IMR-90 (cell line): Measurements from ENCODE around the gene FOXN3. TPM values are rescaled to one million over a fixed set of nuclear protein-coding genes. Genes with fewer than 3 reads are reported as not detected.

ENCODE experiments used
- ATAC-seq: fragments of 200-7000 bp; cut with Tn5 transposase; 2 replicates; pipeline ENCODE4 v1.9.1; 2020; ENCODE audit warnings: low read depth, mild to moderate bottlenecking, moderate library complexity
- BruUV-seq: library from RNA; stranded (reverse); fragments of 400-500 nt; replicated peaks from 2 replicates; lab custom pipeline; 2021; lab: Mats Ljungman, UMichigan
- CTCF ChIA-PET: fragments of 300-600 bp; formaldehyde crosslinking; extraction: SDS; loops from one replicate; lab custom pipeline; 2021; ENCODE audit warnings: antibody characterized with exemption; lab: Yijun Ruan, JAX
- POLR2A ChIA-PET: fragments of 300-600 bp; sonication (Branson Sonifier 250); formaldehyde crosslinking; loops from one replicate; lab custom pipeline; 2022; ENCODE audit warnings: antibody characterized with exemption; ENCODE audit not compliant: unreplicated experiment; lab: Charles Lee
- DNase-seq: peaks from one replicate; pipeline ENCODE4 v3.0.0; 2013
- H2AFZ ChIP-seq: replicated peaks from 2 replicates; pipeline ENCODE3; 2013; ENCODE audit warnings: low read length, mild to moderate bottlenecking; ENCODE audit not compliant: poor library complexity
- H2AK5ac ChIP-seq: 2 replicates; pipeline ENCODE4 v1.6.1; 2013; ENCODE audit warnings: low read depth, low read length, inconsistent platforms
- H2AK9ac ChIP-seq: replicated peaks from 2 replicates; pipeline ENCODE3; 2013; ENCODE audit warnings: mild to moderate bottlenecking, low read depth, low read length, moderate library complexity; ENCODE audit not compliant: poor library complexity
- H2BK120ac ChIP-seq: 2 replicates; pipeline ENCODE4 v1.6.1; 2013; ENCODE audit warnings: low read depth, low read length, inconsistent platforms
- H2BK15ac ChIP-seq: 3 replicates; pipeline ENCODE4 v1.6.1; 2013; ENCODE audit warnings: low read depth, low read length, inconsistent platforms
- H2BK20ac ChIP-seq: 2 replicates; pipeline ENCODE4 v1.6.1; 2013; ENCODE audit warnings: low read depth, mild to moderate bottlenecking, inconsistent platforms, low read length, moderate library complexity
- H2BK5ac ChIP-seq: 2 replicates; pipeline ENCODE4 v1.6.1; 2013; ENCODE audit warnings: mild to moderate bottlenecking, low read depth, low read length, inconsistent platforms; ENCODE audit not compliant: poor library complexity, severe bottlenecking
- H3K14ac ChIP-seq: replicated peaks from 2 replicates; pipeline ENCODE4 v1.6.1; 2013; ENCODE audit warnings: low read depth, low read length, inconsistent platforms
- H3K18ac ChIP-seq: 2 replicates; pipeline ENCODE4 v1.6.1; 2013; ENCODE audit warnings: low read depth, low read length, control low read depth
- H3K23ac ChIP-seq: 2 replicates; pipeline ENCODE4 v1.6.1; 2013; ENCODE audit warnings: low read depth, low read length, inconsistent platforms
- H3K27ac ChIP-seq: 2 replicates; pipeline ENCODE4 v1.5.1; 2013; ENCODE audit warnings: mild to moderate bottlenecking, control low read depth, low read length; ENCODE audit not compliant: insufficient read depth
- H3K27me3 ChIP-seq: 2 replicates; pipeline ENCODE4 v1.6.1; 2013; ENCODE audit warnings: low read length; ENCODE audit not compliant: control insufficient read depth, insufficient read depth
- H3K36me3 ChIP-seq: 2 replicates; pipeline ENCODE4 v1.6.1; 2013; ENCODE audit warnings: low read length, mixed read lengths; ENCODE audit not compliant: control insufficient read depth, insufficient read depth
- H3K4ac ChIP-seq: 2 replicates; pipeline ENCODE4 v1.6.1; 2013; ENCODE audit warnings: low read depth, low read length, inconsistent platforms
- H3K4me1 ChIP-seq: 2 replicates; pipeline ENCODE4 v1.6.1; 2013; ENCODE audit warnings: low read length, mixed read lengths; ENCODE audit not compliant: control insufficient read depth, insufficient read depth
- H3K4me2 ChIP-seq: 2 replicates; pipeline ENCODE4 v1.6.1; 2013; ENCODE audit warnings: low read depth, mild to moderate bottlenecking, control low read depth, low read length, moderate library complexity
- H3K4me3 ChIP-seq: 2 replicates; pipeline ENCODE4 v1.5.1; 2013; ENCODE audit warnings: low read depth, mild to moderate bottlenecking, control low read depth, low read length, moderate library complexity; ENCODE audit not compliant: insufficient read depth
- H3K56ac ChIP-seq: 2 replicates; pipeline ENCODE4 v1.6.1; 2013; ENCODE audit warnings: low read length, inconsistent platforms; ENCODE audit not compliant: insufficient read depth; ENCODE audit errors: extremely low read depth
- H3K79me1 ChIP-seq, 2 experiments: 2 replicates each; pipeline ENCODE4 v1.6.1; 2013; ENCODE audit warnings: low read length in 2 of 2, inconsistent platforms in 1 of 2, low read depth in 1 of 2
- H3K9ac ChIP-seq: 2 replicates; pipeline ENCODE4 v1.6.1; 2013; ENCODE audit warnings: low read depth, low read length, control low read depth
- H3K9me1 ChIP-seq: 2 replicates; pipeline ENCODE4 v1.6.1; 2013; ENCODE audit warnings: low read length, inconsistent platforms; ENCODE audit not compliant: insufficient read depth
- H3K9me3 ChIP-seq: 2 replicates; pipeline ENCODE4 v1.6.1; 2013; ENCODE audit warnings: low read length; ENCODE audit not compliant: control insufficient read depth, insufficient read depth
- H4K20me1 ChIP-seq: 2 replicates; pipeline ENCODE4 v1.6.1; 2013; ENCODE audit warnings: low read length, inconsistent platforms; ENCODE audit not compliant: insufficient read depth
- H4K5ac ChIP-seq: 2 replicates; pipeline ENCODE4 v1.6.1; 2013; ENCODE audit warnings: mild to moderate bottlenecking, low read depth, low read length, control low read depth
- H4K8ac ChIP-seq, 2 experiments: 2 replicates each; pipeline ENCODE4 v1.6.1; 2013; ENCODE audit warnings: low read depth in 2 of 2, low read length in 2 of 2, control low read depth in 1 of 2, inconsistent platforms in 1 of 2
- H4K91ac ChIP-seq: 2 replicates; pipeline ENCODE4 v1.6.1; 2013; ENCODE audit warnings: low read depth, low read length, inconsistent platforms; ENCODE audit not compliant: insufficient read depth
- BHLHE40 ChIP-seq: fragments of 150-350 bp; IDR thresholded peaks from 2 replicates; pipeline ENCODE4 v1.6.1; 2016; ENCODE audit warnings: mild to moderate bottlenecking, low read depth, low read length
- CEBPB ChIP-seq: IDR thresholded peaks from 2 replicates; pipeline ENCODE4 v1.6.1; 2012; ENCODE audit warnings: low read depth, low read length, improper control_type of control experiment
- CHD1 ChIP-seq: IDR thresholded peaks from 2 replicates; pipeline ENCODE4 v1.6.1; 2012; ENCODE audit warnings: low read depth, low read length, improper control_type of control experiment
- CTCF ChIP-seq: conservative IDR thresholded peaks from 2 replicates; pipeline ENCODE4 v1.5.1; 2012; ENCODE audit warnings: mild to moderate bottlenecking, low read depth, low read length, improper control_type of control experiment
- ELK1 ChIP-seq: fragments of 150-350 bp; IDR thresholded peaks from 2 replicates; pipeline ENCODE4 v1.6.1; 2016; ENCODE audit warnings: low read depth, mild to moderate bottlenecking, low read length, moderate library complexity, borderline replicate concordance
- FOS ChIP-seq: fragments of 150-350 bp; IDR thresholded peaks from 2 replicates; pipeline ENCODE4 v1.6.1; 2016; ENCODE audit warnings: low read depth, low read length
- MAFK ChIP-seq: IDR thresholded peaks from 2 replicates; pipeline ENCODE4 v1.6.1; 2012; ENCODE audit warnings: low read depth, low read length, improper control_type of control experiment
- MAZ ChIP-seq: IDR thresholded peaks from 2 replicates; pipeline ENCODE4 v1.6.1; 2012; ENCODE audit warnings: low read depth, mild to moderate bottlenecking, low read length, improper control_type of control experiment, moderate library complexity, borderline replicate concordance
- MXI1 ChIP-seq: IDR thresholded peaks from 2 replicates; pipeline ENCODE4 v1.6.1; 2012; ENCODE audit warnings: low read depth, mild to moderate bottlenecking, low read length, moderate library complexity, borderline replicate concordance
- NFE2L2 ChIP-seq: fragments of 150-350 bp; IDR thresholded peaks from 2 replicates; pipeline ENCODE4 v1.6.1; 2016; ENCODE audit warnings: low read depth, mild to moderate bottlenecking, low read length
- RAD21 ChIP-seq: IDR thresholded peaks from 2 replicates; pipeline ENCODE4 v1.6.1; 2012; ENCODE audit warnings: low read length, improper control_type of control experiment
- RCOR1 ChIP-seq: IDR thresholded peaks from 2 replicates; pipeline ENCODE4 v1.6.1; 2012; ENCODE audit warnings: mild to moderate bottlenecking, low read length, improper control_type of control experiment; ENCODE audit not compliant: insufficient replicate concordance
- RFX5 ChIP-seq: IDR thresholded peaks from 2 replicates; pipeline ENCODE4 v1.8.0; 2012; ENCODE audit warnings: low read depth, mild to moderate bottlenecking, low read length, moderate library complexity
- SMC3 ChIP-seq: fragments of 150-350 bp; IDR thresholded peaks from 2 replicates; pipeline ENCODE4 v1.6.1; 2016; ENCODE audit warnings: low read depth, mild to moderate bottlenecking, antibody characterized with exemption, low read length, moderate library complexity
- USF2 ChIP-seq: fragments of 150-350 bp; IDR thresholded peaks from 2 replicates; pipeline ENCODE4 v1.6.1; 2017; ENCODE audit warnings: mild to moderate bottlenecking, antibody characterized with exemption, low read length, low read depth
- WGBS, 2 experiments: methylation state at CpG; one replicate each; pipeline versions ENCODE4 v1.1.5 to v1.1.7; 2013; ENCODE audit warnings: missing lambda C conversion rate in 2 of 2; ENCODE audit not compliant: insufficient read length in 1 of 2; ENCODE audit errors: extremely low coverage in 2 of 2; 5-methylcytosine and 5-hydroxymethylcytosine counted together
- dilution Hi-C: fragments of 300-500 bp; cut with HindIII; formaldehyde crosslinking; loops from one replicate; pipeline ENCODE4 v1.14.3; 2018; ENCODE audit warnings: low sequenced_read_pairs; ENCODE audit not compliant: unreplicated experiment
- in situ Hi-C: fragments of 300-500 bp; cut with MboI; formaldehyde crosslinking; loops from 3 replicates; pipeline ENCODE4 v1.14.3; 2019; ENCODE audit warnings: low sequenced_read_pairs, inconsistent platforms, mixed read lengths
- intact Hi-C: fragments of 100-400 bp; cut with micrococcal nuclease; formaldehyde crosslinking; loops from 2 replicates; pipeline ENCODE4 v1.10.0; 2022
- polyA plus RNA-seq, 3 experiments: library from polyadenylated mRNA; depleted of rRNA; stranded (reverse); fragments of >200 nt; gene quantifications; 2 replicates each; pipeline ENCODE4 v1.2.3, GENCODE V29; 2012; ENCODE audit warnings: low replicate concordance in 1 of 3
- total RNA-seq: library from RNA; depleted of rRNA; stranded (reverse); fragments of >200 nt; gene quantifications from 2 replicates; pipeline ENCODE4 v1.2.3, GENCODE V29; 2012

FOXN3 gene
- total and polyA plus RNA-seq, 2 of the 4 experiments (the other 2 are of a cell fraction) = 22.6 to 33.7 TPM

- no peak for TF ChIP-seq MAZ
- no peak for TF ChIP-seq NFE2L2
- TF ChIP-seq MAFK = no peak
- TF ChIP-seq RFX5 = no peak
- no peak for TF ChIP-seq MXI1
- no peak for TF ChIP-seq CTCF
- no peak for TF ChIP-seq FOS
- TF ChIP-seq SMC3 = no peak
- TF ChIP-seq RCOR1 = no peak
- no peak for TF ChIP-seq USF2
- TF ChIP-seq BHLHE40 = no peak
- no peak for TF ChIP-seq CHD1
- TF ChIP-seq ELK1 = no peak
- TF ChIP-seq CEBPB = no peak
- TF ChIP-seq RAD21 = no peak
- Histone ChIP-seq H2AFZ (no peak overlapping the region), H3K4me2 (no peak overlapping the region), H2BK120ac (no peak overlapping the region), H4K91ac (no peak overlapping the region), H4K8ac (no peak overlapping the region), H3K14ac (no peak overlapping the region), H4K20me1 (peaks cover 26% of the 10 kb centered on the region), H4K5ac (no peak overlapping the region), H3K27me3 (no peaks in the 10 kb centered on the region), H3K9ac (no peak overlapping the region), H3K9me1 (peaks cover 24% of the 10 kb centered on the region), H2AK5ac (no peak overlapping the region), H3K9me3 (no peaks in the 10 kb centered on the region), H3K4me3 (no peak overlapping the region), H3K36me3 (0 out of 2 replicates have a peak, but pooled peaks cover 2% of the 10 kb centered on the region), H2AK9ac (no peak overlapping the region), H2BK5ac (no peak overlapping the region), H3K79me1 (peaks cover 46 to 61% of the 10 kb centered on the region in 2 experiments), H3K27ac (no peak overlapping the region), H3K18ac (no peak overlapping the region), H2BK15ac (no peak overlapping the region), H2BK20ac (no peak overlapping the region), H3K4ac (no peak overlapping the region), H3K56ac (no peak overlapping the region), H3K4me1 (peaks cover 15% of the 10 kb centered on the region), H3K23ac (no peak overlapping the region)
- in situ Hi-C loops = no loop called here
- CTCF ChIA-PET = no interaction called here
- ATAC-seq = no peak
- no CpG with 5 or more reads among the region's 4 CpGs for WGBS, 2 experiments
- DNase-seq = no peak
- dilution Hi-C loops = no loop called here
- POLR2A ChIA-PET = no interaction called here
- intact Hi-C loops = no loop called here
- no TSS peak for BruUV-seq
Observed at GRCh38 chr14:89299587-89299986, 117.4 kb downstream of the FOXN3 start.
